OCI-LY7 (cell line): ENCODE measurements around the gene SLC6A18. TPM values are rescaled to one million over a fixed set of nuclear protein-coding genes. Genes with fewer than 3 reads are reported as not detected.

Source experiments
- BruUV-seq: library from RNA; stranded (reverse); fragments of 400-500 nt; replicated peaks from 2 replicates; lab custom pipeline; 2021; lab: Mats Ljungman, UMichigan
- CTCF ChIA-PET: fragments of 300-600 bp; sonication (Branson Sonifier 250); formaldehyde crosslinking; loops from one replicate; lab custom pipeline; 2022; ENCODE audit warnings: antibody characterized with exemption; ENCODE audit not compliant: unreplicated experiment; lab: Charles Lee
- POLR2A ChIA-PET: fragments of 300-600 bp; sonication (Branson Sonifier 250); formaldehyde crosslinking; loops from one replicate; lab custom pipeline; 2022; ENCODE audit warnings: antibody characterized with exemption; lab: Charles Lee
- DNase-seq: peaks from one replicate; pipeline ENCODE4 v3.0.0-alpha.2; 2015; ENCODE audit warnings: low spot score
- H2AFZ ChIP-seq: fragments of 200-600 bp; sonication (generic), shearing (Covaris generic); 2 replicates; pipeline ENCODE4 v1.6.1; 2014; ENCODE audit warnings: mild to moderate bottlenecking, antibody characterized with exemption, low read length, moderate library complexity
- H3K27ac ChIP-seq: fragments of 200-600 bp; sonication (generic); 2 replicates; pipeline ENCODE4 v1.5.1; 2014; ENCODE audit warnings: mixed run types, low read depth, mild to moderate bottlenecking, moderate library complexity, low read length, inconsistent platforms; ENCODE audit not compliant: poor library complexity, severe bottlenecking
- H3K36me3 ChIP-seq: fragments of 200-600 bp; sonication (generic); 2 replicates; pipeline ENCODE4 v1.6.1; 2014; ENCODE audit warnings: mild to moderate bottlenecking, antibody characterized with exemption, low read length, moderate library complexity, mixed read lengths; ENCODE audit not compliant: insufficient read depth
- H3K4me1 ChIP-seq: fragments of 200-600 bp; sonication (generic); 2 replicates; pipeline ENCODE4 v1.5.1; 2014; ENCODE audit warnings: mild to moderate bottlenecking, low read length; ENCODE audit not compliant: insufficient read depth, poor library complexity, severe bottlenecking
- H3K4me2 ChIP-seq: fragments of 200-600 bp; sonication (generic); 2 replicates; pipeline ENCODE4 v1.6.1; 2014; ENCODE audit warnings: mild to moderate bottlenecking, low read length
- H3K4me3 ChIP-seq: fragments of 200-600 bp; sonication (generic); 2 replicates; pipeline ENCODE4 v1.5.1; 2014; ENCODE audit warnings: mild to moderate bottlenecking, low read depth, low read length; ENCODE audit not compliant: poor library complexity, severe bottlenecking
- H3K79me2 ChIP-seq: fragments of 200-600 bp; sonication (generic); 2 replicates; pipeline ENCODE4 v1.6.1; 2016; ENCODE audit warnings: low read depth, mild to moderate bottlenecking, low read length, moderate library complexity, mixed read lengths; ENCODE audit not compliant: insufficient read depth
- H3K9me2 ChIP-seq: fragments of 200-600 bp; sonication (generic); 2 replicates; pipeline ENCODE4 v1.6.1; 2016; ENCODE audit warnings: mild to moderate bottlenecking, low read length, mixed read lengths; ENCODE audit not compliant: insufficient read depth
- H3K9me3 ChIP-seq: fragments of 200-600 bp; sonication (generic); 2 replicates; pipeline ENCODE4 v1.6.1; 2014; ENCODE audit warnings: mild to moderate bottlenecking, mixed run types, low read length, mixed read lengths
- H4K20me1 ChIP-seq: fragments of 200-600 bp; sonication (generic); 2 replicates; pipeline ENCODE4 v1.6.1; 2014; ENCODE audit warnings: mild to moderate bottlenecking, antibody characterized with exemption, low read length, moderate library complexity, mixed read lengths; ENCODE audit not compliant: insufficient read depth
- CTCF ChIP-seq: fragments of 200-600 bp; sonication (generic); conservative IDR thresholded peaks from 2 replicates; pipeline ENCODE4 v1.5.1; 2014; ENCODE audit warnings: mild to moderate bottlenecking, antibody characterized with exemption, low read length, moderate library complexity, mixed read lengths
- EZH2phosphoT487 ChIP-seq: fragments of 200-600 bp; sonication (generic); IDR thresholded peaks from 2 replicates; pipeline ENCODE4 v1.6.1; 2018; ENCODE audit warnings: low read depth, borderline replicate concordance, mild to moderate bottlenecking, mixed run types, antibody characterized with exemption, low read length, moderate library complexity, mixed read lengths
- intact Hi-C: fragments of 100-400 bp; cut with micrococcal nuclease; formaldehyde crosslinking; loops from one replicate; pipeline ENCODE4 v1.10.0; 2022; ENCODE audit not compliant: unreplicated experiment
- total RNA-seq, 2 experiments: library from RNA; depleted of rRNA in 1 of 2; stranded (reverse); fragments of >200 nt in 1 of 2; shearing (Covaris generic) in 1 of 2; gene quantifications; 2 replicates each; pipeline ENCODE4 v1.2.3, GENCODE V29; 2014 to 2022

The SLC6A18 gene
- total RNA-seq, 2 experiments from 2014 or later = not detected

- BruUV-seq = no TSS peak
- Histone ChIP-seq H3K9me2 (no peaks in the 10 kb centered on the region), H3K9me3 (no peaks in the 10 kb centered on the region), H4K20me1 (no peaks in the 10 kb centered on the region; the same call in 1 of the 2 replicates), H3K4me3 (no peak overlapping the region), H3K27ac (no peak overlapping the region), H3K4me1 (peaks cover 19% of the 10 kb centered on the region), H3K79me2 (no peaks in the 10 kb centered on the region), H3K36me3 (peaks cover 30% of the 10 kb centered on the region), H2AFZ (no peak overlapping the region), H3K4me2 (no peak overlapping the region)
- TF ChIP-seq CTCF (no peak), EZH2phosphoT487 (no peak)
- DNase-seq = peak; percentile 48
- ChIA-PET POLR2A (no interaction called here), CTCF (no interaction called here)
- intact Hi-C loops = no loop called here
Observed at GRCh38 chr5:1246711-1247431, 21.7 kb downstream of the SLC6A18 start.

- H3K4me2 ChIP-seq = no peak overlapping the region
- intact Hi-C loops = no loop called here
- no peaks in the 10 kb centered on the region for H3K9me2 ChIP-seq
- H3K79me2 ChIP-seq = no peaks in the 10 kb centered on the region
- CTCF ChIA-PET = interaction anchor here (0.6 kb wide), 1 partner anchor 153 kb away, joined by 3 read pairs; no protein-coding TSS in a partner anchor
- H3K36me3 ChIP-seq = peaks cover 38% of the 10 kb centered on the region
- H3K9me3 ChIP-seq = no peaks in the 10 kb centered on the region
- H4K20me1 ChIP-seq = no peaks in the 10 kb centered on the region; the same call in 1 of the 2 replicates
- TF ChIP-seq EZH2phosphoT487 (no peak), CTCF (no peak)
- H3K4me3 ChIP-seq = no peak overlapping the region
- H2AFZ ChIP-seq = no peak overlapping the region
- BruUV-seq = no TSS peak
- H3K4me1 ChIP-seq = peaks cover 19% of the 10 kb centered on the region
- no peak overlapping the region for H3K27ac ChIP-seq
- no peak for DNase-seq
- POLR2A ChIA-PET = no interaction called here
Observed at GRCh38 chr5:1247811-1248210, 22.6 kb downstream of the SLC6A18 start.
